Right lung (tissue), 5 donors: ENCODE results near the gene SUPV3L1. TPM values are rescaled to one million over a fixed set of nuclear protein-coding genes. Genes with fewer than 3 reads are reported as not detected.

Source experiments
- polyA plus RNA-seq, 5 donors: library from polyadenylated mRNA; unstranded; fragments of 120-200 nt; gene quantifications; one replicate each; pipeline versions ENCODE4 v1.2.1 to v1.2.3, GENCODE V29; 2013; ENCODE audit warnings: inconsistent platforms in 1 of 5, low replicate concordance in 1 of 5; ENCODE audit not compliant: insufficient read length in 5 of 5, insufficient read depth in 1 of 5

Gene SUPV3L1
- polyA plus RNA-seq, 5 donors = 35.1 to 43.3 (median 40.8) TPM

Other genes with a start within 250 kb of the SUPV3L1 start
- gene DDX21, start 224.1 kb upstream of the SUPV3L1 start, polyA plus RNA-seq = 10 to 100 TPM; 43.7 to 55.3 (median 46.9) TPM
- 10 to 100 TPM; 24.8 to 33.7 (median 28.3) TPM for gene KIFBP, start 191.4 kb upstream of the SUPV3L1 start, polyA plus RNA-seq
- gene SRGN, start 92.1 kb upstream of the SUPV3L1 start, polyA plus RNA-seq = 10 to 100 TPM; 25.5 to 37.5 (median 31.3) TPM
- 10 to 100 TPM; 55.7 to 87.4 (median 71.6) TPM for gene VPS26A, start 56.1 kb upstream of the SUPV3L1 start, polyA plus RNA-seq
- 1 to 10 TPM; 1.1 to 5.5 (median 3.4) TPM for gene HKDC1, start 40.1 kb downstream of the SUPV3L1 start, polyA plus RNA-seq
- 10 to 100 TPM; 45.5 to 62.7 (median 53.4) TPM for gene HK1, start 98.3 kb downstream of the SUPV3L1 start, polyA plus RNA-seq
- 1 to 10 TPM in 1 of 5 donors, under 1 TPM in 4; 0.45 to 1.0 (median 0.57) TPM for gene TACR2, start 236.7 kb downstream of the SUPV3L1 start, polyA plus RNA-seq